Measurements from ENCODE around the gene TMED3.

TMED3 gene

GRCh38 chr15:79357566-79357965, 46.7 kb downstream of the TMED3 start:
- H3K4me3 ChIP-seq (replicated peaks; ENCODE audit: low read depth, low read length), result no peak overlapping the region
- no peaks in the 10 kb centered on the region for H3K27me3 ChIP-seq (replicated peaks; ENCODE audit: control insufficient read depth, insufficient read depth, low read length)
- DNase-seq (ENCODE audit: extremely low read depth, insufficient read length), result no peak

GRCh38 chr15:79358069-79358468, 47.2 kb downstream of the TMED3 start:
- no peak overlapping the region for H3K4me3 ChIP-seq (replicated peaks; ENCODE audit: low read depth, low read length)
- no peaks in the 10 kb centered on the region for H3K27me3 ChIP-seq (replicated peaks; ENCODE audit: control insufficient read depth, insufficient read depth, low read length)
- no peaks in the 10 kb centered on the region for H3K36me3 ChIP-seq (ENCODE audit: control insufficient read depth, insufficient read depth, low read length)
- TF ChIP-seq CTCF (IDR thresholded peaks at IDR 0.05; ENCODE audit: insufficient read depth, low read length, poor library complexity, severe bottlenecking), result no peak
- no peak for DNase-seq (ENCODE audit: extremely low read depth, insufficient read length)

More at GRCh38 chr15:79357566-79357965, 46.7 kb downstream of the TMED3 start:
- H3K36me3 ChIP-seq (ENCODE audit: control insufficient read depth, insufficient read depth, low read length), result no peaks in the 10 kb centered on the region
- no peak for TF ChIP-seq CTCF (IDR thresholded peaks at IDR 0.05; ENCODE audit: insufficient read depth, low read length, poor library complexity, severe bottlenecking)

- Histone ChIP-seq H3K27me3 (replicated peaks; ENCODE audit: control insufficient read depth, insufficient read depth, low read length) (no peaks in the 10 kb centered on the region), H3K4me3 (replicated peaks; ENCODE audit: low read depth, low read length) (no peak overlapping the region), H3K36me3 (ENCODE audit: control insufficient read depth, insufficient read depth, low read length) (no peaks in the 10 kb centered on the region)
- TF ChIP-seq CTCF (IDR thresholded peaks at IDR 0.05; ENCODE audit: insufficient read depth, low read length, poor library complexity, severe bottlenecking), result no peak
- DNase-seq (ENCODE audit: extremely low read depth, insufficient read length), result no peak
Observed at GRCh38 chr15:79364571-79365240, 53.8 kb downstream of the TMED3 start.

- H3K36me3 ChIP-seq (ENCODE audit: control insufficient read depth, insufficient read depth, low read length), result no peaks in the 10 kb centered on the region
- H3K27me3 ChIP-seq (replicated peaks; ENCODE audit: control insufficient read depth, insufficient read depth, low read length), result no peaks in the 10 kb centered on the region
- DNase-seq (ENCODE audit: extremely low read depth, insufficient read length), result no peak
- no peak overlapping the region for H3K4me3 ChIP-seq (replicated peaks; ENCODE audit: low read depth, low read length)
- TF ChIP-seq CTCF (IDR thresholded peaks at IDR 0.05; ENCODE audit: insufficient read depth, low read length, poor library complexity, severe bottlenecking), result no peak
Observed at GRCh38 chr15:79365765-79366164, 54.9 kb downstream of the TMED3 start.

- no peaks in the 10 kb centered on the region for H3K27me3 ChIP-seq (replicated peaks; ENCODE audit: control insufficient read depth, insufficient read depth, low read length)
- H3K4me3 ChIP-seq (replicated peaks; ENCODE audit: low read depth, low read length), result no peak overlapping the region
- TF ChIP-seq CTCF (IDR thresholded peaks at IDR 0.05; ENCODE audit: insufficient read depth, low read length, poor library complexity, severe bottlenecking), result no peak
- H3K36me3 ChIP-seq (ENCODE audit: control insufficient read depth, insufficient read depth, low read length), result no peaks in the 10 kb centered on the region
- no peak for DNase-seq (ENCODE audit: extremely low read depth, insufficient read length)
Observed at GRCh38 chr15:79366691-79367090, 55.8 kb downstream of the TMED3 start.

GRCh38 chr15:79370716-79371115, 59.8 kb downstream of the TMED3 start:
- no peak for TF ChIP-seq CTCF (IDR thresholded peaks at IDR 0.05; ENCODE audit: insufficient read depth, low read length, poor library complexity, severe bottlenecking)
- Histone ChIP-seq H3K36me3 (ENCODE audit: control insufficient read depth, insufficient read depth, low read length) (no peaks in the 10 kb centered on the region), H3K4me3 (replicated peaks; ENCODE audit: low read depth, low read length) (no peak overlapping the region), H3K27me3 (replicated peaks; ENCODE audit: control insufficient read depth, insufficient read depth, low read length) (no peaks in the 10 kb centered on the region)
- DNase-seq (ENCODE audit: extremely low read depth, insufficient read length), result no peak
